Spleen (tissue), 11 donors: ENCODE measurements around the gene WDR72. TPM values are rescaled to one million over a fixed set of nuclear protein-coding genes. Genes with fewer than 3 reads are reported as not detected.

ENCODE experiments used
- DNase-seq: peaks from one replicate; pipeline ENCODE4 v3.0.0-alpha.2; 2020
- H3K27ac ChIP-seq, 8 donors: fragments of 200-600 bp; sonication (generic) in 7 of 8; 1 replicate in 4 of 8; 2 replicates in 4 of 8; pipeline versions ENCODE4 v1.5.0 to v1.8.0; 2016 to 2021; ENCODE audit warnings: inconsistent platforms in 4 of 8, mild to moderate bottlenecking in 4 of 8, moderate library complexity in 1 of 8
- H3K27me3 ChIP-seq, 7 donors: fragments of 200-600 bp; sonication (generic) in 6 of 7; replicated peaks in 1 of 7; 1 replicate in 4 of 7; 2 replicates in 3 of 7; pipeline versions ENCODE4 v1.5.0 to v1.8.0; 2016 to 2021; ENCODE audit warnings: inconsistent platforms in 3 of 7, mild to moderate bottlenecking in 1 of 7
- H3K36me3 ChIP-seq, 6 donors: fragments of 200-600 bp; sonication (generic) in 5 of 6; 1 replicate in 4 of 6; 2 replicates in 2 of 6; pipeline versions ENCODE4 v1.5.0 to v1.8.0; 2016 to 2021; ENCODE audit warnings: inconsistent platforms in 2 of 6
- H3K4me1 ChIP-seq, 6 donors: fragments of 200-600 bp; sonication (generic) in 5 of 6; 1 replicate in 3 of 6; 2 replicates in 3 of 6; pipeline versions ENCODE4 v1.5.0 to v1.8.0; 2016 to 2021; ENCODE audit warnings: inconsistent platforms in 3 of 6
- H3K4me3 ChIP-seq, 8 donors: fragments of 200-600 bp; sonication (generic) in 7 of 8; 1 replicate in 4 of 8; 2 replicates in 4 of 8; pipeline versions ENCODE4 v1.5.0 to v1.8.0; 2016 to 2021; ENCODE audit warnings: inconsistent platforms in 4 of 8, mild to moderate bottlenecking in 4 of 8, moderate library complexity in 2 of 8
- H3K9me3 ChIP-seq, 8 donors: fragments of 200-600 bp; sonication (generic) in 7 of 8; 1 replicate in 4 of 8; 2 replicates in 4 of 8; pipeline versions ENCODE4 v1.5.0 to v1.8.0; 2016 to 2021; ENCODE audit warnings: inconsistent platforms in 4 of 8
- CTCF ChIP-seq, 11 experiments: fragments of 200-600 bp in 7 of 11; fragments of 450-650 bp in 4 of 11; sonication (generic) in 4 of 11; IDR thresholded peaks in 8 of 11; conservative IDR thresholded peaks in 3 of 11; 1 replicate in 7 of 11; 2 replicates in 4 of 11; pipeline versions ENCODE4 v1.4.0 to v1.8.0; 2016 to 2021; ENCODE audit warnings: antibody characterized with exemption in 11 of 11, inconsistent platforms in 4 of 11, mild to moderate bottlenecking in 1 of 11
- POLR2A ChIP-seq, 3 donors: fragments of 450-650 bp; IDR thresholded peaks; one replicate each; pipeline ENCODE4 v1.5.1; 2017; ENCODE audit warnings: antibody characterized with exemption in 3 of 3, mild to moderate bottlenecking in 1 of 3
- POLR2AphosphoS5 ChIP-seq, 3 donors: sonication (generic); formaldehyde crosslinking; IDR thresholded peaks; one replicate each; pipeline ENCODE4 v1.5.1; 2017; ENCODE audit warnings: antibody characterized with exemption in 3 of 3
- WGBS, 5 donors: extraction: QIAGEN DNeasy Blood & Tissue Kit in 3 of 5; methylation state at CpG; one replicate each; pipeline versions ENCODE4 v1.1.5 to v1.1.7; 2013 to 2018; 5-methylcytosine and 5-hydroxymethylcytosine counted together
- intact Hi-C: fragments of 100-400 bp; cut with DNase I; formaldehyde crosslinking; loops from one replicate; pipeline ENCODE4 v1.15.0; 2023; ENCODE audit warnings: low total_unique reads
- polyA plus RNA-seq, 3 donors: library from polyadenylated mRNA; stranded (reverse); fragments of 200-250 nt; gene quantifications; one replicate each; pipeline ENCODE4 v1.2.1, GENCODE V29; 2013
- total RNA-seq, 7 donors: library from RNA; depleted of rRNA in 3 of 7; stranded (reverse); fragments of >200 nt in 3 of 7; fragmentation: NEBNext Ultra II Directional in 4 of 7; extraction: Animal tissue kit (Norgen Biotek cat#: 25700) in 4 of 7; gene quantifications; one replicate each; pipeline versions ENCODE4 v1.1.0 to v1.2.1, GENCODE V29; 2016 to 2021
- donor health status: healthy with polysubstance abuse.
- donor health status: DM: no; HTN: no; CAD: no; lungs with moderate emphysema.
- donor health status: DM: no; HTN: no; CAD: no.
- donor health status: Bipolar disorder and iron deficiency.
- donor health status: healthy.
- donor health status: DM: no; HTN: no; CAD: no.
- donor health status: DM: yes; HTN: yes; CAD: no.

The WDR72 gene
- total and polyA plus RNA-seq, 10 donors: not detected

- 67 to 83% (median 78%) methylated on average over 4 of the region's 4 CpGs for WGBS, 5 donors
- Histone ChIP-seq H3K36me3 (no peaks in the 10 kb centered on the region), H3K4me3 (no peak overlapping the region), H3K4me1 (no peaks in the 10 kb centered on the region), H3K27me3 (peaks cover 0 to 8% (median 0%) of the 10 kb centered on the region in 7 donors), H3K27ac (no peak overlapping the region), H3K9me3 (no peaks in the 10 kb centered on the region)
- no peak for TF ChIP-seq POLR2AphosphoS5 (IDR thresholded peaks at IDR 0.05)
- no peak for DNase-seq
- intact Hi-C loops: no loop called here
These were observed 48.6 kb downstream of the WDR72 start for GRCh38 chr15:53710906-53711305.

GRCh38 chr15:53709821-53710220 lies 49.6 kb downstream of the WDR72 start:
- H3K27me3 ChIP-seq: peaks cover 0 to 8% (median 0%) of the 10 kb centered on the region in 7 donors
- TF ChIP-seq CTCF (IDR thresholded peaks at IDR 0.05 in 8 of 11, conservative IDR thresholded peaks at IDR 0.05 in 3 of 11) (no peak), POLR2AphosphoS5 (IDR thresholded peaks at IDR 0.05) (no peak), POLR2A (IDR thresholded peaks at IDR 0.05) (no peak)
- no peaks in the 10 kb centered on the region for H3K4me1 ChIP-seq
- DNase-seq: no peak
- WGBS, 5 donors: 57 to 79% (median 69%) methylated on average over 2 of the region's 2 CpGs
- no peak overlapping the region for H3K27ac ChIP-seq
- H3K36me3 ChIP-seq: no peaks in the 10 kb centered on the region
- intact Hi-C loops: no loop called here
- no peak overlapping the region for H3K4me3 ChIP-seq
- H3K9me3 ChIP-seq: no peaks in the 10 kb centered on the region

GRCh38 chr15:53695365-53695764 lies 64.1 kb downstream of the WDR72 start:
- TF ChIP-seq POLR2AphosphoS5 (IDR thresholded peaks at IDR 0.05) (no peak), CTCF (IDR thresholded peaks at IDR 0.05 in 8 of 11, conservative IDR thresholded peaks at IDR 0.05 in 3 of 11) (no peak), POLR2A (IDR thresholded peaks at IDR 0.05) (no peak)
- 73 to 92% (median 83%) methylated on average over 7 of the region's 7 CpGs for WGBS, 5 donors
- Histone ChIP-seq H3K4me3 (no peak overlapping the region), H3K36me3 (no peaks in the 10 kb centered on the region), H3K27me3 (peaks cover 0 to 3% (median 0%) of the 10 kb centered on the region in 7 donors), H3K27ac (no peak overlapping the region), H3K9me3 (peaks cover 0 to 1% (median 0%) of the 10 kb centered on the region in 8 donors), H3K4me1 (no peaks in the 10 kb centered on the region)
- intact Hi-C loops: no loop called here
- no peak for DNase-seq

GRCh38 chr15:53694476-53694874 lies 65.0 kb downstream of the WDR72 start:
- Histone ChIP-seq H3K9me3 (peaks cover 0 to 4% (median 0%) of the 10 kb centered on the region in 8 donors), H3K27ac (no peak overlapping the region), H3K4me1 (no peaks in the 10 kb centered on the region), H3K4me3 (no peak overlapping the region), H3K27me3 (no peaks in the 10 kb centered on the region), H3K36me3 (no peaks in the 10 kb centered on the region)
- no peak for TF ChIP-seq POLR2AphosphoS5 (IDR thresholded peaks at IDR 0.05)
- TF ChIP-seq CTCF (IDR thresholded peaks at IDR 0.05 in 8 of 11, conservative IDR thresholded peaks at IDR 0.05 in 3 of 11): no peak
- no peak for TF ChIP-seq POLR2A (IDR thresholded peaks at IDR 0.05)
- 43 to 84% (median 73%) methylated on average over 1 of the region's 1 CpG for WGBS, 5 donors
- no peak for DNase-seq
- intact Hi-C loops: no loop called here
